A673 (cell line): Measurements from ENCODE around the gene LRRC10B. TPM values are rescaled to one million over a fixed set of nuclear protein-coding genes. Genes with fewer than 3 reads are reported as not detected.

Experiments
- BruUV-seq: library from RNA; stranded (reverse); fragments of 400-500 nt; replicated peaks from 2 replicates; lab custom pipeline; 2021; lab: Mats Ljungman, UMichigan
- CTCF ChIA-PET: fragments of 300-600 bp; sonication (Branson Sonifier 250); formaldehyde crosslinking; loops from one replicate; lab custom pipeline; 2022; ENCODE audit warnings: antibody characterized with exemption; lab: Charles Lee
- POLR2A ChIA-PET: fragments of 300-600 bp; sonication (Branson Sonifier 250); formaldehyde crosslinking; loops from one replicate; lab custom pipeline; 2022; ENCODE audit warnings: antibody characterized with exemption; ENCODE audit not compliant: low non-redundant PET; lab: Charles Lee
- DNase-seq: peaks from one replicate; pipeline ENCODE4 v3.0.0-alpha.2; 2015; ENCODE audit warnings: low spot score
- H3K27ac ChIP-seq: fragments of 200-600 bp; sonication (generic); 2 replicates; pipeline ENCODE4 v1.5.1; 2016; ENCODE audit warnings: mixed run types, low read depth, mild to moderate bottlenecking, mixed read lengths, antibody characterized with exemption, low read length; ENCODE audit not compliant: poor library complexity, severe bottlenecking
- H3K27me3 ChIP-seq: fragments of 200-600 bp; sonication (generic); replicated peaks from 2 replicates; pipeline ENCODE4 v1.6.1; 2017; ENCODE audit warnings: mixed run types, low read depth, mild to moderate bottlenecking, mixed read lengths, antibody characterized with exemption, low read length; ENCODE audit not compliant: insufficient read depth, poor library complexity
- H3K36me3 ChIP-seq: fragments of 200-600 bp; sonication (generic); 2 replicates; pipeline ENCODE4 v1.6.1; 2016; ENCODE audit warnings: mixed run types, mild to moderate bottlenecking, mixed read lengths, antibody characterized with exemption, low read length; ENCODE audit not compliant: insufficient read depth, poor library complexity, severe bottlenecking
- H3K4me1 ChIP-seq: fragments of 200-600 bp; sonication (generic); 2 replicates; pipeline ENCODE4 v1.6.1; 2017; ENCODE audit warnings: mixed run types, mild to moderate bottlenecking, mixed read lengths, antibody characterized with exemption, low read length; ENCODE audit not compliant: insufficient read depth, poor library complexity, severe bottlenecking
- H3K4me3 ChIP-seq: fragments of 200-600 bp; sonication (generic); 2 replicates; pipeline ENCODE4 v1.5.1; 2016; ENCODE audit warnings: low read depth, mixed run types, mild to moderate bottlenecking, mixed read lengths, low read length; ENCODE audit not compliant: poor library complexity, severe bottlenecking
- H3K9me3 ChIP-seq: fragments of 200-600 bp; sonication (generic); 2 replicates; pipeline ENCODE4 v1.6.1; 2016; ENCODE audit warnings: mixed run types, low read depth, mild to moderate bottlenecking, mixed read lengths, antibody characterized with exemption, low read length; ENCODE audit not compliant: poor library complexity, severe bottlenecking
- CTCF ChIP-seq: fragments of 300-800, 200-600 bp; sonication (generic); conservative IDR thresholded peaks from 2 replicates; pipeline ENCODE4 v1.5.1; 2017; ENCODE audit warnings: low read depth, mild to moderate bottlenecking, antibody characterized with exemption, low read length, moderate library complexity, mixed read lengths
- EZH2 ChIP-seq: fragments of 200-600 bp; sonication (generic); IDR thresholded peaks from 2 replicates; pipeline ENCODE4 v1.6.1; 2017; ENCODE audit warnings: borderline replicate concordance, low read depth, mild to moderate bottlenecking, mixed read lengths, antibody characterized with exemption, low read length; ENCODE audit not compliant: poor library complexity, severe bottlenecking
- intact Hi-C: fragments of 100-400 bp; cut with micrococcal nuclease; formaldehyde crosslinking; loops from one replicate; pipeline ENCODE4 v1.10.0; 2022; ENCODE audit not compliant: unreplicated experiment
- total RNA-seq: library from RNA; stranded (reverse); gene quantifications from 2 replicates; pipeline ENCODE4 v1.2.3, GENCODE V29; 2021

The LRRC10B gene
- total RNA-seq, 1 experiment from 2014 or later, result 17.4 TPM

GRCh38 chr11:61549177-61549576, 40.6 kb downstream of the LRRC10B start:
- CTCF ChIA-PET, result no interaction called here

GRCh38 chr11:61549662-61550568, 41.4 kb downstream of the LRRC10B start:
- TF ChIP-seq CTCF (no peak), EZH2 (no peak)
- no TSS peak for BruUV-seq
- CTCF ChIA-PET, result no interaction called here
- peaks cover 13% of the 10 kb centered on the region for H3K4me1 ChIP-seq
- no peak overlapping the region for H3K27ac ChIP-seq
- H3K4me3 ChIP-seq, result no peak overlapping the region
- DNase-seq, result no peak
- no peaks in the 10 kb centered on the region for H3K36me3 ChIP-seq
- POLR2A ChIA-PET, result interaction anchor here (0.6 kb wide), 1 partner anchor 94 kb away, joined by 6 read pairs; no protein-coding TSS in a partner anchor
- intact Hi-C loops, result no loop called here
- H3K27me3 ChIP-seq, result peaks cover 9% of the 10 kb centered on the region
- no peaks in the 10 kb centered on the region for H3K9me3 ChIP-seq

More at GRCh38 chr11:61549177-61549576, 40.6 kb downstream of the LRRC10B start:
- POLR2A ChIA-PET, result no interaction called here
- H3K27me3 ChIP-seq, result peaks cover 4% of the 10 kb centered on the region
- H3K9me3 ChIP-seq, result no peaks in the 10 kb centered on the region
- DNase-seq, result no peak
- TF ChIP-seq EZH2 (no peak), CTCF (no peak)
- no TSS peak for BruUV-seq
- intact Hi-C loops, result no loop called here
- no peak overlapping the region for H3K4me3 ChIP-seq
- H3K4me1 ChIP-seq, result peaks cover 12% of the 10 kb centered on the region
- no peaks in the 10 kb centered on the region for H3K36me3 ChIP-seq
- no peak overlapping the region for H3K27ac ChIP-seq

GRCh38 chr11:61550665-61551227, 42.2 kb downstream of the LRRC10B start:
- Histone ChIP-seq H3K27me3 (peaks cover 18% of the 10 kb centered on the region), H3K27ac (no peak overlapping the region), H3K9me3 (no peaks in the 10 kb centered on the region), H3K36me3 (no peaks in the 10 kb centered on the region), H3K4me1 (peaks cover 21% of the 10 kb centered on the region), H3K4me3 (no peak overlapping the region)
- no TSS peak for BruUV-seq
- ChIA-PET POLR2A (no interaction called here), CTCF (no interaction called here)
- TF ChIP-seq CTCF, result no peak
- TF ChIP-seq EZH2, result no peak
- intact Hi-C loops, result no loop called here
- no peak for DNase-seq
